Activated CD8-positive, alpha-beta memory T cell treated with anti-CD3 and anti-CD28 coated beads for 48 hours (primary cell): ENCODE measurements around the gene BTRC.
"Not testable (repeated sequence)": the region's sequence is repeated elsewhere in the genome, so short reads cannot be mapped to it uniquely, and the experiment has no call there.

ENCODE experiments used
- DNase-seq, 3 experiments: peaks; one replicate each; pipeline ENCODE4 v3.0.0-alpha.2; 2020; ENCODE audit warnings: low read depth in 2 of 3, low spot score in 2 of 3

BTRC gene

DNA sequence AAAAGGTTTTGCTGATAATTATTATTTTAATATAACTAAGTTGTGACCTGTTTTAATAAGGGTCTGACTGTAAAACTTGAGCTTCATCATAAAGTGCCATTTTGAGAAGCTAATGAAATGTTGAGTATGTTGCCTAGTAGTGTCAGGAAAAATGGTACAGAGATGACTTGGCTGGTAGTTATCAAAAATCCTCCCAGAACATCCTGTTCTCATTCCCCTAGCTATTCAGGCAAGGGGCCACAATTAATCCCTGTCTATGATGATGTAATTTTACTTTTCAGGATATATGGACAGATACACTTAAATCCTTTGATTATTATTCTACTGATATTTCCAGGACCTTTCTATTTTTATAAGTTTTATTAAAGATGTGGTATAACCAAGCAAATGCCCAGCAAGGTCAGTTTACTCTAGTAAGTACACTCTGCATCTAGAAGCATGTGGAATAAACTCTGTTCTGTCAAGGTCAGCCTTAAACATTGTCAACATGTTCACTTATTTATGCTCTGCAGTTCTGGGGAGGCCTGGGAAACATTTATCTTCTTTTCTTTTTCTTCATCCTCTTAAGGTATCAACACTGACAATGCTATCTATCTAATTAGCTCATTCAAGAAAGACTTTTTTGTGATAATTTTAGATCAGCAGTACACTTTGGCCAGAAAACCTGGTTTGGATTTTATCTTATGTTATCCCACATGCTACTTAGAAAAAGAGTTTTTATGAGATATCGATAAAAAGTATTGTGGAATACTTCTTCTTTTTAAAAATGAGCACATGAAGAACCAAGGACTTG is 32.1 kb downstream of the BTRC start:
- DNase-seq: no peak

DNA sequence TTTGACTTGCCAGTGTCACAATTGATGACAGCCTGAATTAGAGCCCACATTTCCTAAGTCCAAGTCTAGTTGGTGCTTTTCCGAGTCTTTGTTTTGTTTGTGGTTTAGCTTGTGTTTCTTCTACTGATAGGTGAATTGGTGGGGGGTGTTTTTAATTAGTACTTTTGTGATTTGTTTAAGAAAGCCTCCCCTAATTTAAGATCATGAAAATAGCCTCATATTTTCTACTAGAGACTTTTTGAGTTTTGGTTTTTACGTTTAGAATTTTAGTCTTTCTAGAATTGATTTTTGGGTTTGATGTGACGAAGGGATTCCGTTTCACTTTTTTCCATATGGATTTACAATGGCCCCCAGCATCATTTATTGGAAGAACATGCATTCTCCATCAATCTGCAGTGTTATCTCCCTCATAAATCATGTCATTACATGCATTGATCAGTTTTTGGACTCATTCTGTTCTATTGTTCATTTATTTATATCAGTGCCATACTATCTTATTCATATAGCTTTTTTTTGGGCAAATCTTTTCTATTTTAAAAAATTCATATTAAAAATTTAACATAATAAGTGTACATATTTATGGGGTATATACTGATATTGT is 32.8 kb downstream of the BTRC start:
- no peak for DNase-seq

DNA sequence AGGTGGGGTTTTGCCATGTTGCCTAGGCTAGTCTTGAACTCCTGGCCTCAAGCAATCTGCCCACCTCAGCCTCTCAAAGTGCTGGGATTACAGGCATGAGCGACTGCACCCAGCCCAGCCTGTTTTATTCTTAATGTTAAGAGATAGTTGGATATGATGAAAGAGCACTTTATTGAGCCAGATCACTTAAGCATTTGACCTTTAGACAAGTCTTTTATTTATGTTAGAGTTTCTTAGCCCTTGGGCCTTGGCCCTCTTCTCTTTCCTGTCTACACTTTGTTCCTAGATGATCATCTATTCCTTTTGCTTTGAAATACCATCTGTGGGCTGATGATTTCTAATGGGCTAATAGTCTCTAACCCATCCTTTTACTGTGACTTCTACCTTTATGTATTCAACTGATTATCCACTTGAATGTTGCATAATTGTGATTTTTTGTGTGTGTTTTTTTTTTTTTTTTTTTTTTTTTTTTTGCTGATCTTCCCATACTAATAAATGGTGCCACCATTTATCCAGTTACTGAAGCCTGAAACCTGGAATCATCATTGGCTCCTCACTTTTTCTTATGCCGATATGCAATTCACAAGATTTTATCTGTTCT is 34.8 kb downstream of the BTRC start:
- DNase-seq: no peak

DNA sequence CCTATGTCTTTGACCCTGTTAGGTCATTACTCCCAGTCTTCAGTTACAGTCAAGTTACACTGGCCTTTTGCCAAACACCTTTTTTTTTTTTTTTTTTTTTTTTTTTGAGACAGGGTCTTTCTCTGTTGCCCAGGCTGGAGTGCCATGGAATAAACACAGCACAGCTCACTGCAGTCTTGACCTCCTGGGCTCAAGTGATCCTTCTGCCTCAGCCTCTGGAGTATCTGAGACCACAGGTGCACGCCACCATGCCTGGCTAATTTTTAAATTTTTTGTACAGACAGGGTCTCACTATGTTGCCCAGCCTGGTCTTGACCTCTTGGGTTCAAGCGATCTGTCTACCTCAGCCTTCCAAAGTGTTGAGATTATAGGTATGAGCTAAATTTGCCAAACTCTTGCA is 35.6 kb downstream of the BTRC start:
- not testable (repeated sequence) for DNase-seq

DNA sequence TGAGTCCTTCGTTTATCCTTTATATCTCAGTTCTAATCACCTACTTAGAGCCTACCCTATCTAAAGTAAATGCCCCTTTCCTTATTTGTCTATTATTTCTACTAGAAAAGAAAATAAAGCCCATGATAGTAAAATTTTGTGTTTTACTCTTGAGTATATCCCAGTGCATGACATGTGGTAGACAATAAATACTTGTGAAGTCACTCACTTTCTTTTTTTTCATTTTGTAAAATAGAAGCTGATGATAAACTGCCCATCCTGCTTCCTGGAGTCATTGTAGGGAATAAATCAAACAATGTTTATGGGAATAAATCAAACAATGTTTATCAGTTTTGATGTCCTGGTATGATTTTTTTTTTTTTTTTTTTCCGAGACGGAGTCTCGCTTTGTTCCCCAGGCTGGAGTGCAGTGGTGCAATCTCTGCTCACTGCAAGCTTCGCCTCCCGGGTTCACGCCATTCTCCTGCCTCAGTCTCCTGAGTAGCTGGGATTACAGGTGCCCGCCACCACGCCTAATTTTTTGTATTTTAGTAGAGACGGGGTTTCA is 36.1 kb downstream of the BTRC start:
- DNase-seq: no peak

DNA sequence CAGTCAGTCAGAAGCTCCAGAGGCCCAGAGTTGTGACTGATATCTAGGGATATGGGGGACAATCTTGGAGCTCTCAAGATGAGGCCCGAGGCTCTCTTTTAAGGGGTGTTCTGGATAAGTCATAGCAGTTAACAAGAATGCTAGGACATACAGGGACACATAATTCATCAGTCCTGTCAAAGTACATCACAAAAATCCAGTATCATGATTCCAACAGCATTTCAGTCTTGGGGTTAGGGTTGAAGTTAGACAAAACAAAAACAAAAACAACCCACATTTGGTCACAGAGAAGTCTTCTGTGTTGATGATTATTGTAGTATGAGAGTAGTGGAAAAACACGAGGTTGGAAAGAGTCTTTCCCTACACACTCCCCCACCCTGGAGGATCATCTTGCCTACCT is 39.4 kb downstream of the BTRC start:
- no peak for DNase-seq

DNA sequence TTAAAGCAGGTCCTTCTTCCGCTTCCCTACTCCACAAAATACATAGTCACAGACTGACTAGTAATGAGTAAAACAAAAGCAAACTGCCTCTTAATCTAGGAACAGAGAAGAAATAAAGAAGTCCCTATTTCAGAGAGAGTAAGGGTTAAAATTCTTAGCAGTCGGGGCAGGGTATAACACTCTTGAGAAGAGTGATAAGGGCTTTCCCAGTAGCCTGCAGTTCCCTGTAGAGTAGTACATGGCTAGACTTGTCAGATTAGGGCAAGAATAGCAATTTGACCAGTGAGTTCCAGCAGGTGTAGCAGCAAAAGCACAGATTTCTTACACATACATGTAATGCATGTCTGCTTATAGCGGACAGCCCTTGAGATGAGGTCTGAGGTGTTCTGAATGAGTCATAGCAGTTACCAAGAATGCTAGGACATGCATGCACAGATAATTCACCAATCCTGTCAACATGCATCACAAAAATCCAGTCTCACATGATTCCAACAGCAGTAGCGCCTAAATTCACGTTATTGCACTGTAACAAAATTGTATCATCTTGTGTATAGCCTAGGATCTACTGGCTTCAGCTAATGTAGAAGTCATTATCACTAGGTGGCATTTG is 40.7 kb downstream of the BTRC start:
- no peak for DNase-seq

DNA sequence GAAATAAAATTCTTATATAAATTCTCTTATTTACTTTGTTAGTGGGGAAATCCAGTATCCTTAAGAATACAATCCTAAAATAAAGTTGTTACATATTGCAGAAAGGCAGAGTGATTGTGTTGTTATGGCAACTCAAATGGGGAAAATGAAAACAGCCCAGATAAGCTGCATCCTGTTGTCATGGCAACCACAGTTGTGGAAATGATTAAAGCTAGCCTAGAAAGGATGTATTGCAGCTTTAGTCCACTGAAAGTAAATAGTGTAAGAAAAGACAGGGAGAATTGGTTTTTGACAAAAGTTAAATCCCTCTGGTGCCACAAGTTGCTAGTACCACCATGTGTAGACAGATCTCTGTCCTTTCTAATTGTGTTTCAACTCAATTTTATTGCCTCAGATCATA is 43.2 kb downstream of the BTRC start:
- no peak for DNase-seq

DNA sequence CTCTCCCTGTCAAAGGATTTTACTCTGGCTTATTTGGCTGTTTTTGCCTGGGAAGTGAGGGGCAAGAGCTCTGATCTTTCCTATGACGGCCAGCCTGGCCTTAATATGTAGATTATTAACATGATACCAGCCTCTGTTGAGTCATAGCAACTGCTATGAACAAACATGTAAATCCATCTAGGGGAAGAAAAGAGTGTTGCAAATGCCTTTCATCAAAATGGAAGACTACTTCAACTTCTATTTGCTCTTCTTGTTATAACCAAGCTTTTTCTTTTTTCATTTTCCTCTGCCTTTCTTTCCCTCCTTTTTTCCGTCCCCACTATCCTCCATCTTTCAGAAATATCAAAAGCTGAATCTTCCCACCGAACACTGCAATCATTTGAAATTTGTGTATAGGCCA is 46.6 kb downstream of the BTRC start:
- no peak for DNase-seq

DNA sequence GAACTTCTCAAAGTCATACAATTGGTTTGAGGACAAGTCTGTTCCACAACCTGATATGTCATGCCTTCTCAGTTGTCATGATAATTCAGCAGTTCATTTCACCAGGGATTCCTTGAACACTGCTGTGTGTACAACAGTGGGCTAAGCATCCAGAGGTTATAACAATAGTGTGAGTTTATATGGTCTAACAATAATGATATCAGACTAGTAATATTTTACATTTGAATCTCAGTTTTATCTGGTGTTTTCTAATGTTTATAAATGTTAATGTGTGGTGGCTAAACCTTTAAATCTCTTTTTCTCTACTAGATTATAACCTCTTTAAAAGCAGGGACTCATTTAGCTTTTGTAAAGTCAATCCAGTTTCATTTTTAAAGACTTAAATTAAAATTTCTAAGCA is 48.7 kb downstream of the BTRC start:
- DNase-seq: no peak

DNA sequence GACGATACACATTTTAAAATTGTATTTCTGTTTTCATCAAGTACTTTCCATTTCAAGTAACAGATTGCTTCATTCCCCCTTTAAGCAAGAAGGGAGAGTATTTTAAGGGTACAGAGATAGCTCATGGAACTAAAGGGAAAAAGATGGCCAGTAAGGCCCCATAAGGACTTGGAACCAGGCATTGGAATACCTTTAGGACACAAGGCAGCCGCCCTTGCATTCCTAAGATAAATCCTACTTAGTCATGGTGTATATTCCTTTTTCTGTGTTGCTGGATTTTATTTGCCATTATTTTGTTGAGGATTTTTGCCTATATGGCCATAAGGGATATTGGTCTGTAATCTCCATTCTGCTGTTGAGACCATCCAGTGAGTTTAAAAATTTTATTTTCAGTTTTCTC is 49.2 kb downstream of the BTRC start:
- no peak for DNase-seq

DNA sequence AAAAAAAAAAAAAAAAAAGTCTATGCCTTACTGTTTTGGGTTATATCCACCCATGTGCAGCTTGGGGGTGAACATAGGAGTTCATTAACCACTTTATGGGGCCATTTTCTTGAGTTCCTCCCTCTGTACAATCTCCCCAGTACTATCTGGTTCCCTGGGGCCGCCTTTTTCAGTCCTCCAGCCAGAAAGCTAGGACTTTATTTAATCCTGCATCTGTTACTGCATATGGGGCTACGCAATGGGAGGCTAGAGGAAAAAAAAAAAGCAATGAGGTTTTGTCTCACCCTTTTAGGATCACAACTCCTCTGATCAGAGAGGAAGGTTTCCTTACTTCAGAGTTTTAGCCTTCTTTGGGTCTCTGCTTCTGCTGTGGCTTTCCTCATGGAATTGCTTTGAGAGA is 51.0 kb downstream of the BTRC start:
- no peak for DNase-seq

DNA sequence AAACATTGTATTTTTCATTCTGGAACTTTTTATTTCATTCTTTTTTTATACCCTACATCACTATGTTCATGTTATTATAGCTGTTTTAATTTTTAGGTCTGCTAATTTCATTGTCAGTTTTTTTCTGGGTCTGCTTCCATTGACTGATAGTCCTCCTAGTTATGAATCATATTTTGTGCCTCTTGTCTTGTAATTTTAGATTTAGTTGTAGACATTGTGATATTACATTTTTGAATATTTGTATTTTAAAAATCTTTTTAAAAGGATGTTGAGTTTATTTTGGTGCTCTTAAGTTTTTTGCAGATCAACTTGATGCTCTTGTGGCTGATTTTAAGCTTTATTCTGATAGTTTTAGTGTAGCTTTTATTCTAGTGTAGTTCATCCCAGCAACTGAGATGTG is 57.6 kb downstream of the BTRC start:
- no peak for DNase-seq

DNA sequence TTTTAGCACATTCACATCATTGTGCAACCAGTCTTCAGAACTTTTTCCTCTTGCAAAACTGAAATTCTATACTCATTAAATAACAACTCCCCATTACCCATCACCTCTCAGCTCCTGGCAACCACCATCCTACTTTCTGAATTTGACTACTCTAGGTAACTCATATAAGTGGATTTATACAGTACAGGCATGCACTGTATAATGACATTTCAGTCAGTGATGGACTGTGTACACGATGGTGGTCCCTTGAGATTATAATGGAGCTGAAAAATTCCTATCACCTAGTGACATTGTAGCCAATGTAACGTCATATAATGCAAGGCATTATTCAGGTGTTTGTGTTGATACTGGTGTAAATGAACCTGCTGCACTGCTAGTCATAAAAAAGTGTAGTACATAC is 60.1 kb downstream of the BTRC start:
- no peak for DNase-seq

DNA sequence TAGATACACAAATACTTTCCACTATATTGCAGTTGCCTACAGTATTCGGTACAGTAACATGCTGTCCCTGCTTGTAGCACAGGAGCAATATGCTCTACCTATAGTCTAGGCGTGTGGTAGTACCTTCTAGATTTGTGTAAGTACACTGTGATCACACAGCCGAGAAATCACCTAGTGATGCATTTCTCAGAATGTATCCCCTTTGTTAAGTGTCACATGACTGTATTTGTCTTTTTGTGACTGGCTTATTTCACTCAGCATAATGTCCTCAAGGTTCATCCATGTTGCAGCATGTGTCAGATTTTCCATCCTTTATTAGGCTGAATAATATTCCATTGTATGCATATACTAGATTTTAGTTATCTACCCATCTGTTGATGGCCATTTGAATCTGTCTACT is 61.9 kb downstream of the BTRC start:
- DNase-seq: no peak

DNA sequence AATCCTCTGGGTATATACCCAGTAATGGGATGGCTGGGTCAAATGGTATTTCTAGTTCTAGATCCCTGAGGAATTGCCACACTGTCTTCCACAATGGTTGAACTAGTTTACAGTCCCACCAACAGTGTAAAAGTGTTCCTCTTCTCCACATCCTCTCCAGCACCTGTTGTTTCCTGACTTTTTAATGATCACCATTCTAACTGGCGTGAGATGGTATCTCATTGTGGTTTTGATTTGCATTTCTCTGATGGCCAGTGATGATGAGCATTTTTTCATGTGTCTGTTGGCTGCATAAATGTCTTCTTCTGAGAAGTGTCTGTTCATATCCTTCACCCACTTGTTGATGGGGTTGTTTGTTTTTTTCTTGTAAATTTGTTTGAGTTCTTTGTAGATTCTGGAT is 68.0 kb downstream of the BTRC start:
- DNase-seq: not testable (repeated sequence)

DNA sequence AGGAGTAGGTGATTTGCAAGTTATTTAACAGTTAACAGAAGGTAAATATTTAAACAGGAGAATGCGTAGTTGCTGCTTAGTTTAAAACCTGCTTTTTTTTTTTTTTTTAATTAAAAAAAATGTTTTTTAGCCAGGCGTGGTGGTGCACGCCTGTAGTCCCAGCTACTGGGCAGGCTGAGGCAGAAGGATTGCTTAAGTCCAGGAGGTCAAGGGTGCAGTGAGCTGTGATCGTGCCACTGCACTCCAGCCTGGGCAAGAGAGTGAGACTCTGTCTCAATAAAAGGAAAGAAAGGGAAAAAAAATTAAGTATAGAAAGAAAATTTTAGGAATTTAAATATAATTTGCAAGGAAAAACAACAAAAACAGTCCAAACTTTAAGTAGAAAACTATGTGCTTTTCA is 71.6 kb downstream of the BTRC start:
- no peak for DNase-seq

DNA sequence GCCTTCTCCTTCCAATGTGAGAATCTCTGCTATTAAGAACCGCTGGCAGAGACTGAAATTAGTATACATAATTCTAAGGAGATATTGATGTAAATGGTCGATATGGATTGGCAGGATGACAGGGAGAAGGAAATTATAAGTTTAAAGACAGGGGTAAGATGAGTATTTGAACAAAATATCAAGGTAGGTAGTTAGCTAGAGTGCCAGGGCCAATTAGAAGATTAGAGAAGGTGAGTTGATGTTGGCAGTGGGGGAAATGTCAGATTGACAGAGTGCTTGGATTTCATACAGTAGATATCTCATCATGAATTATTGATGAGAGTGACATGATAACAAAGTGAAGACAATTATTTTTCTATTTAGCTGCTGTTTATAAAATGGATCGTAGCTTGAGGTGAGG is 74.1 kb downstream of the BTRC start:
- DNase-seq: no peak

DNA sequence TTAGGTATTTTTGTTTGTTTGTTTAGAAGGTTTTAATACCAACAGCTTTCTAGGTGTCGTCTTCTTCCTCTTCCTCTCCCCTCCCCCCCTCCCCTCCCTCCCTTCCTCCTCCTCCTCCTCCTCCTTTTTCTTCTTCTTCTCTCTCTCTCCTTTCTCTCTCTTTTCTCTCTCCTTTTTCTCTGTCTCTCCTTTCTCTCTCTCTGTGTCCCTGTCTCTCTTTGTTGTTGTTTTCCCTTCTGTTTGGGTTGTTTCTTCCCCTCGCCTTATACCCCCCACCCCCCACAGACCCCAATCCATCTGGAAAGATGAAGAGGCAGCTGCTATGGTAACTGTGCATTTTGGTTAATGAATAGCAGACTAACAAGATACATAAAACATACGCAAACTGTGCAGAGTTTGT is 75.5 kb downstream of the BTRC start:
- DNase-seq: no peak

DNA sequence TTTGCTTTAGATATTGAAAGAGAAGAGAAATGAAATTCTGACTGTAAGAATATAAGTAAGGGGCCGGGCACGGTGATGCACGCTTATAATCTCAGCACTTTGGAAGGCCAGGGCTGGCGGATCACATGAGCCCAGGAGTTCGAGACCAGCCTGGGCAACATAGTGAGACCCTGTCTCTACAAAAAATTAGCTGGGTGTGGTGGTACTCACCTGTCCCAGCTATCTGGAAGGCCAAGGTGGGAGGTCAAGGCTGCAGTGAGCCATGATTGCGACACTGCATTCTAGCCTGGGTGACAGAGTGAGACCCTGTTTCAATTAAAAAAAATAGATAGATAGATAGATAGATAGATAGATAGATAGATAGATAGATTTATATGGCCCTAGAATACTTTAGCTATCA is 82.3 kb downstream of the BTRC start:
- DNase-seq: no peak

DNA sequence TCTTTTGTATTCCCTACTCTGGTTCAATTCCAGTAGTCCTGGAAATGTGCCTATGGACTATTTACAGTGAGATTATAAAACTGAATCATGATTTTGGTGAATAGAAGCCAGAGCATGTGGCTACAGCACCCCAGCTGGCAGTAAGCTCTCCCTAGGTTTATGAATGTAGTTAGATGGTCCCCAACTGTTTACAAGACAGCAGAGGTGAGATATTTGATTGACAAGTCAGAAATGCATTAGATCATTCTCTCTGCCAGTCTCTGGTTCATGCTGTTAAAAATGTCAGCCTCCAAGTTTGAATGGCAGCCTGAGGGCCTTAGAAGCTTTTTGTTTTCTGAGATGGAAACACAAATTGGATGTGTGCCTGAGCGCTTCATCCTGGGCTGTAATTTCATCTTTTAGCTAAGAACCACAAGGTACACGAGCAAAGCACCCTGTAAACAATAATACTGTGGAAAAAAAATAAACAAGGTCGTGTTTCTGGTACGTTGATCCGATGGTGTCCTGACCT is 85.0 kb downstream of the BTRC start:
- no peak for DNase-seq
